T47D (cell line): Measurements from ENCODE around the gene CD164.
"Not testable (repeated sequence)": the region's sequence is repeated elsewhere in the genome, so short reads cannot be mapped to it uniquely, and the experiment has no call there.

Source experiments
- DNase-seq, 2 experiments: peaks; one replicate each; pipeline versions ENCODE4 v3.0.0 to v3.0.0-alpha.2; 2011 to 2012; ENCODE audit warnings: low read depth in 1 of 2, low spot score in 1 of 2
- JUND ChIP-seq: IDR thresholded peaks from 2 replicates; pipeline ENCODE4 v1.6.1; 2012; ENCODE audit warnings: low read depth
- in situ Hi-C: cut with HindIII; loops from 2 replicates; pipeline ENCODE4 v1.10.0; 2016; ENCODE audit warnings: low sequenced_read_pairs, low pct_unique_long_range_greater_than_20kb

The CD164 gene

GRCh38 chr6:109370336-109370735 is 11.9 kb downstream of the CD164 start:
- no peak for DNase-seq
- no peak for TF ChIP-seq JUND
- in situ Hi-C loops = no loop called here

- in situ Hi-C loops = no loop called here
- no peak for DNase-seq
- TF ChIP-seq JUND = no peak
Observed at GRCh38 chr6:109369728-109370127, 12.5 kb downstream of the CD164 start.

GRCh38 chr6:109364382-109365078 is 17.7 kb downstream of the CD164 start:
- DNase-seq, in situ Hi-C loops: not testable (repeated sequence)

- TF ChIP-seq JUND = no peak
- DNase-seq = no peak
- in situ Hi-C loops = no loop called here
Observed at GRCh38 chr6:109363753-109364152, 18.5 kb downstream of the CD164 start.

- in situ Hi-C loops = no loop called here
- TF ChIP-seq JUND = no peak
- no peak for DNase-seq
Observed at GRCh38 chr6:109362102-109362884, 20.0 kb downstream of the CD164 start.

GRCh38 chr6:109360791-109361190 is 21.5 kb downstream of the CD164 start:
- DNase-seq = no peak
- in situ Hi-C loops = no loop called here
- no peak for TF ChIP-seq JUND

GRCh38 chr6:109360281-109360680 is 22.0 kb downstream of the CD164 start:
- in situ Hi-C loops = no loop called here
- no peak for TF ChIP-seq JUND
- DNase-seq = no peak

- no peak for TF ChIP-seq JUND
- in situ Hi-C loops = no loop called here
- DNase-seq = no peak
Observed at GRCh38 chr6:109359248-109359647, 23.0 kb downstream of the CD164 start.

GRCh38 chr6:109358204-109358603 is 24.1 kb downstream of the CD164 start:
- in situ Hi-C loops = no loop called here
- no peak for TF ChIP-seq JUND
- DNase-seq = no peak

- no peak for DNase-seq
- no peak for TF ChIP-seq JUND
- in situ Hi-C loops = no loop called here
Observed at GRCh38 chr6:109356237-109356636, 26.0 kb downstream of the CD164 start.

- no peak for TF ChIP-seq JUND
- in situ Hi-C loops = no loop called here
- no peak for DNase-seq
Observed at GRCh38 chr6:109351231-109352130, 30.8 kb downstream of the CD164 start.

- DNase-seq = peak; percentile 42 to 76
- TF ChIP-seq JUND = no peak
- in situ Hi-C loops = no loop called here
Observed at GRCh38 chr6:109349419-109349987, 32.8 kb downstream of the CD164 start.
